ENCODE data around the gene NOX4. TPM values are rescaled to one million over a fixed set of nuclear protein-coding genes. Genes with fewer than 3 reads are reported as not detected.

Gene NOX4
- not detected in 2 replicates for polyA plus RNA-seq

GRCh38 chr11:89490981-89491690, at the start of gene NOX4:
Gene NOX4 (minus strand): TSS chr11:89491375. CDS start chr11:89491246, 129 bp downstream.

Other genes starting within 250 kb of the NOX4 start
- not detected in 2 replicates for gene TRIM77, start 218.9 kb upstream of the NOX4 start, polyA plus RNA-seq

Measured in Purkinje cell (primary cell).